ENCODE results near the gene TAF1D.
"Not testable (repeated sequence)": the region's sequence is repeated elsewhere in the genome, so short reads cannot be mapped to it uniquely, and the experiment has no call there.

The TAF1D gene, protein sequence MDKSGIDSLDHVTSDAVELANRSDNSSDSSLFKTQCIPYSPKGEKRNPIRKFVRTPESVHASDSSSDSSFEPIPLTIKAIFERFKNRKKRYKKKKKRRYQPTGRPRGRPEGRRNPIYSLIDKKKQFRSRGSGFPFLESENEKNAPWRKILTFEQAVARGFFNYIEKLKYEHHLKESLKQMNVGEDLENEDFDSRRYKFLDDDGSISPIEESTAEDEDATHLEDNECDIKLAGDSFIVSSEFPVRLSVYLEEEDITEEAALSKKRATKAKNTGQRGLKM

DNA sequence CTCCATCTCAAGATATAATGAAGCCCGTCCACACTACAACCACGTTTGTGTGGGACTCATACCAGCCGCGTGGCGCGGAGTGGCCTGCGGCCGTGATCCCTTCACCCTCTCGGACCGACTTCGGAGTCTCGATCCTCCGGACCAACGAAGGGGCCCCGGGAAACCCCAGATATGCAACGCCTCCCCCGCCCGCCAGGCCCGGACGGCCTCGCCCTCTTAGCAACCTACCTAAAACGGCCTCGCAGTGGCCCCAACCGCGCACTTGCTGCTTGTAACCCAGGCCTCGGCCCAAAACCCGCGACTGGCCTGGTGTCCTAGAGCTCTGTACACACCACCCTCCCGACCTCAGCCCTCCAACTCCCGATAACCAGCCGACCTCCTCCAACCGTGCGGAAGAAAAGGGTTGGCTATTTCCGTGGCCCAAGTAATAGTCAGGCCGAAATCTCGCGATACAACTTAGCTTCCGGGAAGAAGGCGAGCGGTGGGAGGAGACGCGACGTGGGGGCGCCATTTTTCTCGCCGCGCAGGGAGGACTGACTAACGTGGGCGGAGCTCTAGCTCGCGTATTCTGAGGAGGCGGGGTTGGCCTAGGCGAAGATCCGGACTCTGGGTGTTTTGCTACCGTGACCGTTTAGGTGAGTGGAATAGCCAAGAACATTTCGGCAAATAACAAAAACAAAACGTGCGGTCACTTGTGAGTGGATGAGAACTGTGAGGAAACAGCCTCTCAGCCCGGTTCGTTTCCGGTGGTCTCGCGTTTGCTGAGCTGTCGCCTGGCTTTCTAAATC lies at the start of gene TAF1D, which contains the start of gene C11orf54:
TSS of gene TAF1D (minus strand) at position 402 of the 788 bp plus-strand sequence. CDS start 2,191 bp downstream, outside the sequence.
TSS of gene C11orf54 (plus strand) at position 579 of the 788 bp plus-strand sequence. CDS start 5,722 bp downstream, outside the sequence.
- DNase-seq, result peak; percentile 99

DNA sequence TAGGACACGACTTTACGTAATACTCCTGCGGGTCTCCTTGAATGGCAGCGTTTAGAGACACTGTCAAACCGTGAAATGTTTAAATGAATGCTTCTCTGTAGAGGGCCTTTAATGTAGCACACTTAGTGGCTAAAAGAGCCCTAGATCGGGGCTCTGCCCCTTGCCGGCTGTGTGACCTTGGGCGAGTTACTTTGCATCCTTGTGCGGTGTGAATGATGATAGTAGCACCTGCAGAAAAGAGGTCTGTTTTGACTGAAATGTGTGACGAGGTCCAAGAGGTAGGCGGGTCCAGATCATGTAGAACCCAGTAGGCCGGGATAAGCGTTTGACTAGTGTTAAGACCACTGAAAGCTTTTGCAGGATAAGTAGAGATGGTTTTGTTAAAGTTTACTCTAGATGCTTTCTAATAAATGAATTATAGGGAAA lies 43.7 kb upstream of the TAF1D start:
- DNase-seq, result peak; percentile 40

DNA sequence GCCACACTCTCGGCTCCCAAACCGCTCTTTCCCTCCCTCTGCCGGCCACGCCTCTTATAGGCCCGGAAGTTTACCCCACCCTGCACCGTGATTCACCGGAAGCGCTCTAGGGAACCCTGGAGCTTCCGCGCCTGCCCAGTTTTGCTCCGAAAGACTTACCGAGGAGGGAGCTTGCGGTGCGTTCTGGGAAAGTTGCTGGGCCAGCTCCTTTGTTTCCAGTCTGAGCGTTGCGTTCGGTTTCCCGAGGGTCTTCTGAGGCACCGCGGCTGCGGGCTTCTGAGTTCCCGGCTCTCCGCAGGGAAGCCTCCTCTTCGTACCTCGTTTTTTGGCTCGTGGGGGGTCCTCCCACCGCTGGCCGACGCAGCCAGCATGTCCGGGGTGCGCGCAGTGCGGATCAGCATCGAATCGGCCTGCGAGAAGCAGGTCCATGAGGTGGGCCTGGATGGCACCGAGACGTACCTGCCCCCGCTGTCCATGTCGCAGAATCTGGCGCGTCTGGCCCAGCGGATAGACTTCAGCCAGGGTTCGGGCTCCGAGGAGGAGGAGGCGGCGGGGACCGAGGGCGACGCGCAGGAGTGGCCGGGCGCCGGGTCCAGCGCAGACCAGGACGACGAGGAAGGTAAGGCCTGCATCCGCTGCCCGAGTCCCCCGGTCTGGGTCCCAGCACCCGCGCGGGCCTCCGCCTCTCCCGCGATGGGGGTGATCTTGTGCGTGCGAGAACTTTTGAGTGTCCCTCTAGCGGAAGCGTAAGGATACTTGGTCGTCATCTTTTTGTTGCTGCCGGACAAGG lies 43.0 kb upstream of the TAF1D start, which contains the start of gene MED17:
TSS of gene MED17 (plus strand) at position 138 of the 790 bp plus-strand sequence. CDS start at position 370, 232 bp downstream.
- DNase-seq, result peak; percentile 96

DNA sequence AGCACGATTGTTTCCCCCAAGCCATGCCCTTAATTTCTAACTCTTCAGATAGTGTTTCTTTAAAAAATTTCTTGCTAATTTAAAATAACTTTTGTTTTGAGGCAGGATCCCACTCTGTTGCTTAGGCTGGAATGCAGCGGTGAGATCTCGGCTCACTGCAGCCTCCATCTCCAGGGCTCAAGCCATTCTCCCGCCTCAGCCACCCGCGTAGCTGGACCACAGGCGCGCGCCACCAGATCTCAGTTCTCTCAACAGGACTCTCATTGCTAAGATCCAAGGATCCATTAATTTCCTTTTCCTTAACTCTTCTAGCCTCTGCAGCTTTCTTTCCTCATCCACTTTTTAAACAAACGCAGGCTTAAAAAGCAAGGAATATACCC lies 42.5 kb upstream of the TAF1D start:
- DNase-seq, result no peak

DNA sequence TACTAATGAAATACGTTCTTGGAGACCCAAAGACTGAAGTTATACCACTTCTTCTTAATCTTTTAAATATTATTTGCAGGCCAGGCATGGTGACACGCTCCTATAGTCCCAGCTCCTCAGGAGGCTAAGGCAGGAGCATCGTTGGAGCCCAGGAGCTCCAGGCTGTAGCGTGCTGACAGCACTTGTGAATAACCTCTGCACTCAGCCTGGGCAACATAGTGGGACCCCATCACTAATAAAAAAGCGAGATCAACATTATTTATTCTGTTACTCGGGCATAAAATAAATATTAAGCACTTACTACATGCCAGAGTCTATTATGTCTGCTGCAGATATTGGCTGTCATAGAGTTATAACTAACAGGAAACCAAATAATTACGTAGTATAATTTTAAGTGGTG lies 42.1 kb upstream of the TAF1D start:
- DNase-seq, result no peak

DNA sequence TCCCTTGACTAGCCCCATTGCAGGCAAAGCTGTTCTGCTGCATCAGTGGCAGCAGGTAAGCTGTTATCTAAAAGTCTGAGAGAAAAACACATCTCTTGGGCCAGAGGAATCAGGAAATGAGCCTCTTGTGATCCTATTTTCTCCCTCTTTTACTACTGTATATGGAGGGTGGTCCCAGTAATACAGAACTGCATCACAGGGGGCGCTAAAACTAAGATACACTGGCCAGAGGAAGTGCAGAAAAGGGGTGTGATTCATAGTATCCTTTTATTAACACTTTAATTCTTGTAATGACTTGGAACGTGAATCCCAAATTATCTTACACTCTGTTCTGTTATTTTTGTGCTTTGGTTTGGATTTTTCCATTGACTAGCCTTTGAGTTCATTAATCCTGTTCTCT lies 34.0 kb upstream of the TAF1D start:
- no peak for DNase-seq

DNA sequence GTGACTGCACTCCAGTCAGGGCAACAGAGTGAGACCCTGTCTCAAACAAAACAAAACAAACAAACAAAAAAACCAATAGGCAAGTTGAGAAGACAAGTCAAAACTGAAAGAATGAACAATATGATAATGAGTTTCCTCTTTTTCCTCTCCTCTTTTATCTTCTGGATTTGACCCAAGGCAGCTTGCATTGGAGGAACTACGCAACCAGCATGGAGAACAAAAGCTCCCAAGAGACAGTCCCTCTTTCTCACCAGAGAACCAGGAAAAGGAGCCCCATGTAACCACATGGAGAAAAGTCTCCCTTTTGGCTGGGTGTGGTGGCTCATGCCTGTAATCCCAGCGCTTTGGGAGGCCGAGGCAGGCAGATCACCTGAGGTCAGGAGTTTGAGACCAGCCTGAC lies 33.3 kb upstream of the TAF1D start:
- DNase-seq, result not testable (repeated sequence)

DNA sequence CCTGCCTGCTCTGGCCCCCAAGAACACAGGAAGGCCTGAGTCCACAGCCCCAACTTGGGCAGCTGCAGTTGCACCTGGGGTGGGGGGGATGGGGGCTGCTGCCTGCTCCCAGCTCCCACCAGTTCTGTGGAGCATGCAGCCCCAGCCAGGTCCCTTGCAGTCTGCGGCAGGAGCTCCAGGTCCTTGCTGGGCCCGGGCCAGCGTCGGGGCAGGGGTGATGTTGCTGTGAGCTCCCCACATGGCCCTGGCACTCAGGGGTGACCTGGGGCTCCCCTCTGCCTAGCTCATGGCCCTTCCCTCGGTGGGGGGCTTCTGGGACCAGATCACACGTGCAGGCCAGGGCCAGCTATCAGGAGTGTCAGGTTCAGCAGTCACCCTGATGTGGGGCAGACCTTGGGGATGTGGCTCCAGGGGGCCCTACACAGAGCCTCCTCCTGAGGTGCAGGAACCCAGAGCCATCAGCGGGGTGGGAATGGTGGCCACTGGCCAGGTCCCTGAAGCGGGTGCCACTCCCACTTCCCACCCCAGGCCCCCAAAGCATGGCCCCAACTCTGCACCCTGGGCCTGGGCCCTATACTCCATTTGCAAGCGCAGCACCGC lies 32.4 kb upstream of the TAF1D start:
- no peak for DNase-seq

DNA sequence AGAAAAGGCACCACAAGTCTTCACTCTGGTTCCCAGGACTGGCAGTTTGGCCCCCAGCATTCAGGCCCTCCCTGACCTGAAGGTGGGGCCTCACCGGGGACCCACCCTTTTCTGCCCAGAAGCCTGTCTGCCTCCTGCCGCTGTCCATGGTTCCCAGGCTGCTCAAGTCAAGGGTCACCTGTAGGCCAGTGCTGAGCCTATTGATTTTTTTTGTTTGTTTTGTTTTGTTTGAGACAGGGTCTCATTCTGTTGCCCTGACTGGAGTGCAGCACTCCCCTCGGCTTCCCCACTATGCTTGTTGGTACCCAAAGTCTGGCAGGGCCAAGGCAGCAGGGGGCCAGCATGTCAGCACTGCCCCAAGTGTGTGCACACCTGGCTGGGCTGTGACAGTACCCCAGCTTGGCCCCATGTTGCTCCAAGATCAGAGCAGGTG lies 31.8 kb upstream of the TAF1D start:
- DNase-seq, result no peak

DNA sequence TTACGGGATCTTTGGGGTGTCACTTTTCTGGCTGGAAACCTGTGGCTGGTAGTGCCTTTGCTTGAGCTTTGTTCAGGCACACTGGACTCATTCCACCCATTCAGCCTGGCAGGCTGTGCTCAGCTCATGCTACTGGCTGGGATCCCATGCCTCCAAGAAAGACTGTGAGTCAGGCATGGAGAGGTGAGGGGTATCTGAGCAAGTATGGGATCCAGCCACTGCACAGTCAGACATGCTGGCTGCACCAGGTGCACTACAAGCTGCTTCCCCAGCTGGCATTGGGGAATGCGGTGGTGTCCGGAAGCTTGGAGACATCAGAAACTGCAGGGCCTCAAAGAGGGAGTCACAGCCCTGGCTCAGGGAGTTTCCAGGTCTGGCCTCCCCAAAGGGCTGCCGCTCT lies 30.8 kb upstream of the TAF1D start:
- DNase-seq, result no peak

DNA sequence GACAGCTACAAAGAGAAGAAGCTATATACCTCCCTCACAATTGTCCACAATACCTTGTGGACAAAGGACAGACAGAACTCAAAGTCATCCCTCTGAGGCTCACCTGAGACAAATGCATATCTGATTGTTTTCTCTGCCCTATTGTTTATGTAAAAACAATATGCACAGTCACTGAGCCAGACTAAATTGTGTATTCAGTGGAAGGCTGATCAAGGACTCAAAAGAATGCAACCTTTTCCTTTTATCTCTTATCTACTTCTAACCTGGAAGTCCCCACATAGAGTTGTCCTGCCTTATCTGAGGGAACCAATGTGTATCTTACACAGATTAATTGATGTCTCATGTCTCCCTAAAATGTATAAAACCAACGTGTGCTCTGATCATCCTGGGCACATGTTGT lies 28.9 kb upstream of the TAF1D start:
- DNase-seq, result no peak

DNA sequence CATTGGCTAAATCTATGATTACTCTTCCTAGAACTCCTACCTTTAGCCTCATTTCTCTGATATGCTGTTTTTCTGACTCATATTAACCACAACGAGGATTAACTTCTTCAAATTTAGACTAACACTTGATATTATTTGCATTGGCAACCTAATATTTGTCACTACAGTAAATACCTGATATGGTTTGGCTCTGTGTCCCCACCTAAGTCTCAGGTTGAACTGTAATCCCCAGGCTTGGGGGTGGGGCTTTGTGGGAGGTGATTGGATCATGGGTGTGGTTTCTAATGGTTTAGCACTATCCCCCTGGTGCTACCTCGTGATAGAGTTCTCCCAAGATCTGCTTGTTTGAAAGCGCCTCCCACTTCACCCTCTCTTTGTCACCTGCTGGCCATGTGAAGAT lies 25.7 kb upstream of the TAF1D start:
- no peak for DNase-seq

DNA sequence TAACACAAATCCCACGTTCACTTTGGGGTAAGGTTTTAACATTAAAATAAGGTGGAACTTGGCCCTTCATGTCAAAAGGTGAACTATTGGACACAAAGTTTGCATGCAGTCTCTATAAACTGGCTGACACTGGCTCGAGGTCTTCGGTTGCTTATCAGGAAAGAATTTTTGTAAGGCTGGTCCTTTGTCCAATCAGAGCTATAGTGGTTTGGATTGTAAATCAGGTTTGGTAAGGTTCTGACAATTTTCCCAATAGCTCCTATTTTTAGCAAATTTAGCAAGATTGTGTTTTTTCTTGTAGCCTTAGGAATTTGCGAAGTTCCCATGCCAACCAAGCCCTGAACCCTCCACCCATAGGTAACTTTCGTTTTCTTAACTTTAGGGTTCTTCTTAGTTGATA lies 25.2 kb upstream of the TAF1D start:
- no peak for DNase-seq

DNA sequence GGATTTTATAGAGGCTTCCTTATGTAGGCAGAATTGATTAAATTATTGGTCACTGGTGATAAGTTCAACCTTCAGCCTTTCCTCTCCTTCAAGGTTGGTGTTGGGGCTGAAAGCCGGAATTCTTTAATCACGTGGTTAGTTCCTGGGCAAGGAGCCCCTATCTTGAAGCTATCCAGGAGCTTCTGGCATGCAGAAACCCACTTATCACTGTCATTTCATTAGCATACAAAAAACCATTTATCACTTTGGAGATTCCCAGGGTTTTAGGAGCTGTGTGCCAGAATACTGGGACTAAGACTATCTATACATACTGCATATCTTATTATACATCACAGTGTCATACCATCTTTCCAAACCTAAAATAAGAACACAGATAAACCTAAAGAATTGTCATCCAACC lies 24.3 kb upstream of the TAF1D start:
- no peak for DNase-seq

DNA sequence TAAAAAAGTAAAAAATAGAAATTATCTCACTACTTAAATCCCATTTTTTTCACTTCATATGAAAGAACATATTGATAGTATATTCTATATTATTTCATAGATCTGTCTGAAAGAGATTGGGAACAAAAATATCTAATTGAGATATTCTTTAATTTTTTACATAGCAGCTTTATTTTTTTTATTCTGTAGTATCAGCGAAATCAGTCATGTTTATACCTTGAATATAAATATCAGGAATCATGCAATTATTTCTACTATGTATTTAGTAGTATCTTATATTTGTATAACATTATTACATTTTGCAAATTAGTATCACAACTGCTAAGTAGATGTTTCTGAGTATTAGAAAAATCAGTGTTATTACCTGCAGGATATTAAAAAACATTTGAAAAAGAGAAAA lies 20.6 kb upstream of the TAF1D start:
- DNase-seq, result no peak

DNA sequence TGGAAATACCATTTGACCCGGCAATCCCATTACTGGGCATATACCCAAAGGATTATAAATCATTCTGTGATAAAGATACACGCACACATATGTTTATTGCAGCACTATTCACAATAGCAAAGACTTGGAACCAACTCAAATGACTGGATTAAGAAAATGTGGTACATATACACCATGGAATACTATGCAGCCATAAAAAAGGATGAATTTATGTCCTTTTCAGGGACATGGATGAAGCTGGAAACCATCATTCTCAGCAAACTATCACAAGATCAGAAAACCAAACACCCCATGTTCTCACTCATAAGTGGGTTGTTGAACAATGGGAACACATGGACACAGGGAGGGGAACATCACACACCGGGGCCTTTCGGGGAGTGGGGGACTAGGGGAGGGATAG lies 17.8 kb upstream of the TAF1D start:
- not testable (repeated sequence) for DNase-seq

DNA sequence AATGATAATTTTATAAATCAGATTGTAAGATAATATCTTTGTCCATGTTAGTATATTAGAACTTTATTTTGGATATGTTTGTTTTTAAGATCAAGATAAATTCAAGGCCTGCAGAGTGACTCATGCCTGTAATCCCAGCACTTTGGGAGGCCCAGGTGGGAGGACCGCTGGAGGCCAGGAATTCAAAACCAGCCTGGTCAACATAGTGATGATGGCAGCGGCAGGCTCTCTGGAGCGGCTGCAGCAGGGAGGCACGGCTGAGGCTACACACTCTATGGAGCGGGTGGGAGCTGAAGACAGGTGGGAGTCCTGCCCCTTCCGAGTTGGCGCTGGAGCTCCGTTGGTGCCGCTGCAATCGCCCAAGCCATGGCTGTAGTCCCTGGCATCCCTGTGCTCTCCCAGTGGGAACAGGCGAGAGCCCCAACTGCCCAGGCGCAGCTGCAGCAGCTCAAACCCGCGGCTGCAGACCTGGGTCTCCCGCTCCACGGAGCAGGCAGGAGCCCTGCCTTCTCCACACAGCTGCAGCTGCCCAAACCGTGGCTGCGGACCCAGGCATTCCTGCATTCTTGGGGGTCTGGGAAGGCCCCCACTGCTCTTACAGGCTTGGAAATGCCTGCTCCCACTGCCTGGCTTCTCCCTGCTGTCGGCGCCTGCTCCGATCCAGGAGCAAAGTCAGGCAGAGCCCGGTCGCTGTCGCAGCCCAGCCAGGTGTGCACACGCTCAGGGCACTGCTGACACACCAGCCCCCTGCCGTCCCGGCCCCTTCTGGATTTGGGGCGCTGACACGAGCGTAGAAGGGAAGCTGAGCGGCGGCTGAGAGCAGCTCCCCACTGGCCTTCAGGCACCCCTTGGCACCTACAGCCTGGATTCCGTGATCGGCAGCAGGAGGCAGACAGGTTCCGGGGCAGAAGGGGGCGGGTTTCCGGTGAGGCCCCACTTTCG lies 16.9 kb upstream of the TAF1D start:
- no peak for DNase-seq

DNA sequence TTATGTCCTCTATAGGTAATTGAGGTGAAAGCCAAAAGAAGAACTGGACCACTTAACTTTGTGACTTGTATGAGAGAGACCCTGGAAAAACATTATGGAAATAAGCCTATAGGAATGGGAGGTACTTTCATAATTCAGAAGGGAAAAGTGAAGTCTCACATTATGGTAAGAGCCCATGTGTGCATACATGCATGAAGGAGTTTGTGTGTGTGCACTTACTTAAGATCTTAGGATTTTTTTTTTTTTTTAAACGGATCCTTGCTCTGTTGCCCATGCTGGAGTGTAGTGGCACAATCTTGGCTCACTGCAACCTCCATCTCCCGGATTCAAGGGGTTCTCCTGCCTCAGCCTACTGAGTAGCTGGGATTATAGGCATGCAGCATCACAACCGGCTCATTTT lies 16.0 kb upstream of the TAF1D start:
- no peak for DNase-seq

DNA sequence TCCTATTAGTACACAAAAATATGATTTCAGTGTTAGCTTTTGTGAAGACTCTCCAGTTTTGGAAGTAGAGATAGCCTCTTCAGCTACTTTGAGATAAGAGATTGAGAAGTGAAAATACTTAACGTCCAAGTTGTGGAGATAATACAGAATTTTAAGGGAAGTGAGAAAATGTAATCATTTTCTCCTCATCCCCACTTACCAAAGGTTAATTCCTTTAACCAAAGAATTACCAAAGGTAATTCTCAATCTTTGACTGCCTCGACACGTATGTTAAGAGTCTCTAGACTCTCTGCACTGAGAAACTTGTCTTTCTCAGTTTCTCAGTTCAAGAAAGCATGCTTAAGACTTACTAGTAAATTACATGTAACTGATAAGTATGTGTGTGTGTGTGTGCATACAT lies 15.5 kb upstream of the TAF1D start:
- no peak for DNase-seq

DNA sequence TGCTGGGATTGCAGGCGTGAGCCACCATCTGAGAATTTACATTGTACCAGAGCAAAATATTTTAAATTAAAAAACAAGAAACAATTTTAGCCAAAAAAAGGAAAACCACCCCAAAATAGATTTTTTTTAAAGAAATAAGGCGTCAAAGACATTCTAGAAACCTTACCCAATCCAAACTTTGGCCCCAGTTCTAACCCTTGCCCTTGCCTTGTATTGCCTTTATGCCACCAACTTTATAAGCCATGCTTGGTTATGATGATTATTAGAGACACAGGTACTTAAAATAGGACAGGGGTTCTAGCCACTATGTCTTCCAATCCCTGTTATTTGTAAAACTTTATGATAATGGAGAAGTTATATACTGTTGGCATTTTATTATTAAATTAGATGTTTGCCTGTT lies 11.9 kb upstream of the TAF1D start:
- DNase-seq, result no peak

DNA sequence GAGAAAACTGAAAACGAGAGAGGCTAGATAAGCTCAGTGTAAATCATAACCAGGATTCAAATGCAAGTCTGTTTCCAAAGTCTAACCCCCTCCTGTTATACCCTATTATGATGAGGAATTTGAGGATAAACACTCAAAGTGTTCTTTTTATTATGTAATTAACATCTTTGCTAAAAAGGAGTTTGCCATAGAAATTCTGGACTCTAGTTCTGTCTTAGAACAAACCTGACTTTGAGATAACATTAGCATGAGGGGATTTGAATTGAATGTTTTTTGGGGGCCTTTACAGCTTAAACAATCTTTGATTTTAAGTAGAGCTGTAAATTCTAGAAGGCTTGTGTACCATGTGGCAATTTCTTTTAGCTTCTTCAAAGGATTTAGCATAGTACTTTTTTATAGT lies 9.7 kb upstream of the TAF1D start:
- DNase-seq, result no peak

DNA sequence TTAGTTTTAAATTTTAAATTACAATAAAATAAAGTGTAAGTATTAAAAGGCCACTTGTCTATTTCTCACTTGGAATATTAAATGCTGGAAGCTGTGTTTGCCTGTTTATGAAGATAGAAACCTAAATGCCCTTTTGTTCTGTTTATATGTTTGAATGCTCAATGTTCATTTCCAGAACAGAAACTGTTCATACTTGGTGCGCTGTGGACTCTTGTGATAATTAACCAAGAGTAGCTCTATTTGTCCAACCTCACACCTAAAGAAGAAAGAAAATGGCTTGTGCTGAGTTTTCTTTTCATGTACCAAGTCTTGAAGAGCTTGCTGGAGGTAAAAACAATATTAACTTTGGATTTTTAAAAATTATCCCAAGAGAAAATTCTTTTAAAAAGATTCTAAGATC lies 5.8 kb upstream of the TAF1D start:
- no peak for DNase-seq

All from NCI-H1092 treated with DMSO at 0.1 percent for 48 hours (cell line).